A673 (cell line): ENCODE results near the gene TPK1. TPM values are rescaled to one million over a fixed set of nuclear protein-coding genes. Genes with fewer than 3 reads are reported as not detected.

Experiments used
- BruUV-seq: library from RNA; stranded (reverse); fragments of 400-500 nt; replicated peaks from 2 replicates; lab custom pipeline; 2021; lab: Mats Ljungman, UMichigan
- CTCF ChIA-PET: fragments of 300-600 bp; sonication (Branson Sonifier 250); formaldehyde crosslinking; loops from one replicate; lab custom pipeline; 2022; ENCODE audit warnings: antibody characterized with exemption; lab: Charles Lee
- POLR2A ChIA-PET: fragments of 300-600 bp; sonication (Branson Sonifier 250); formaldehyde crosslinking; loops from one replicate; lab custom pipeline; 2022; ENCODE audit warnings: antibody characterized with exemption; ENCODE audit not compliant: low non-redundant PET; lab: Charles Lee
- DNase-seq: peaks from one replicate; pipeline ENCODE4 v3.0.0-alpha.2; 2015; ENCODE audit warnings: low spot score
- H3K27ac ChIP-seq: fragments of 200-600 bp; sonication (generic); 2 replicates; pipeline ENCODE4 v1.5.1; 2016; ENCODE audit warnings: mixed run types, low read depth, mild to moderate bottlenecking, mixed read lengths, antibody characterized with exemption, low read length; ENCODE audit not compliant: poor library complexity, severe bottlenecking
- H3K27me3 ChIP-seq: fragments of 200-600 bp; sonication (generic); replicated peaks from 2 replicates; pipeline ENCODE4 v1.6.1; 2017; ENCODE audit warnings: mixed run types, low read depth, mild to moderate bottlenecking, mixed read lengths, antibody characterized with exemption, low read length; ENCODE audit not compliant: insufficient read depth, poor library complexity
- H3K36me3 ChIP-seq: fragments of 200-600 bp; sonication (generic); 2 replicates; pipeline ENCODE4 v1.6.1; 2016; ENCODE audit warnings: mixed run types, mild to moderate bottlenecking, mixed read lengths, antibody characterized with exemption, low read length; ENCODE audit not compliant: insufficient read depth, poor library complexity, severe bottlenecking
- H3K4me1 ChIP-seq: fragments of 200-600 bp; sonication (generic); 2 replicates; pipeline ENCODE4 v1.6.1; 2017; ENCODE audit warnings: mixed run types, mild to moderate bottlenecking, mixed read lengths, antibody characterized with exemption, low read length; ENCODE audit not compliant: insufficient read depth, poor library complexity, severe bottlenecking
- H3K4me3 ChIP-seq: fragments of 200-600 bp; sonication (generic); 2 replicates; pipeline ENCODE4 v1.5.1; 2016; ENCODE audit warnings: low read depth, mixed run types, mild to moderate bottlenecking, mixed read lengths, low read length; ENCODE audit not compliant: poor library complexity, severe bottlenecking
- H3K9me3 ChIP-seq: fragments of 200-600 bp; sonication (generic); 2 replicates; pipeline ENCODE4 v1.6.1; 2016; ENCODE audit warnings: mixed run types, low read depth, mild to moderate bottlenecking, mixed read lengths, antibody characterized with exemption, low read length; ENCODE audit not compliant: poor library complexity, severe bottlenecking
- CTCF ChIP-seq: fragments of 300-800, 200-600 bp; sonication (generic); conservative IDR thresholded peaks from 2 replicates; pipeline ENCODE4 v1.5.1; 2017; ENCODE audit warnings: low read depth, mild to moderate bottlenecking, antibody characterized with exemption, low read length, moderate library complexity, mixed read lengths
- EZH2 ChIP-seq: fragments of 200-600 bp; sonication (generic); IDR thresholded peaks from 2 replicates; pipeline ENCODE4 v1.6.1; 2017; ENCODE audit warnings: borderline replicate concordance, low read depth, mild to moderate bottlenecking, mixed read lengths, antibody characterized with exemption, low read length; ENCODE audit not compliant: poor library complexity, severe bottlenecking
- intact Hi-C: fragments of 100-400 bp; cut with micrococcal nuclease; formaldehyde crosslinking; loops from one replicate; pipeline ENCODE4 v1.10.0; 2022; ENCODE audit not compliant: unreplicated experiment
- total RNA-seq: library from RNA; stranded (reverse); gene quantifications from 2 replicates; pipeline ENCODE4 v1.2.3, GENCODE V29; 2021

The TPK1 gene
- total RNA-seq, 1 experiment from 2014 or later, result 3.5 TPM

DNA sequence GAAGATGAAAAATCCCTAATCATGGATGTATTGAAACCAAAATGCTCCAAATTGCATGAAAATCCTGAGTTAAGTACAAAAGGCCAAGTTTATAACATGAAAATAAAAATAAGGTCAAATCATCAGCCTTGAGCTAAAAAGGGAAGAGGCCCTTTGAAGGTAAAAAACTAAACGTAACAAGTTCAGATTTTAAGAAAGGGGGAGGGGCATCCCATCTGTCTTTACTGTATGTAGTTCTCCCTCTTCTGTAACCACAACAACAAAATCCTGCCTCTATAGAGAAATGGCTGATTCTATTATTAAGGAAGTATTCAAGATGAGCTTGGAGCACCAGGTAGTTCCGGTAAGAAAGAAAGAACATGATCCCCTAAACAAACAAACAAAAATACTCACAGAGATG is 64.7 kb downstream of the TPK1 start:
- no peaks in the 10 kb centered on the region for H3K36me3 ChIP-seq
- no peaks in the 10 kb centered on the region for H3K9me3 ChIP-seq
- H3K27ac ChIP-seq, result no peak overlapping the region
- ChIA-PET POLR2A (no interaction called here), CTCF (no interaction called here)
- H3K4me1 ChIP-seq, result no peaks in the 10 kb centered on the region
- intact Hi-C loops, result no loop called here
- DNase-seq, result no peak
- TF ChIP-seq CTCF, result no peak
- TF ChIP-seq EZH2, result no peak
- no peaks in the 10 kb centered on the region for H3K27me3 ChIP-seq
- no TSS peak for BruUV-seq
- no peak overlapping the region for H3K4me3 ChIP-seq

- Histone ChIP-seq H3K4me1 (no peaks in the 10 kb centered on the region), H3K4me3 (no peak overlapping the region), H3K27ac (no peak overlapping the region), H3K9me3 (no peaks in the 10 kb centered on the region), H3K36me3 (no peaks in the 10 kb centered on the region), H3K27me3 (no peaks in the 10 kb centered on the region)
- ChIA-PET POLR2A (no interaction called here), CTCF (no interaction called here)
- intact Hi-C loops, result no loop called here
- DNase-seq, result no peak
- TF ChIP-seq EZH2, result no peak
- TF ChIP-seq CTCF, result no peak
- no TSS peak for BruUV-seq
Observed at GRCh38 chr7:144769352-144769751, 66.5 kb downstream of the TPK1 start.

- BruUV-seq, result no TSS peak
Observed at GRCh38 chr7:144768633-144769032, 67.2 kb downstream of the TPK1 start.

More at GRCh38 chr7:144768633-144769032, 67.2 kb downstream of the TPK1 start:
- no peaks in the 10 kb centered on the region for H3K9me3 ChIP-seq
- no peak for TF ChIP-seq CTCF
- TF ChIP-seq EZH2, result no peak
- ChIA-PET POLR2A (no interaction called here), CTCF (no interaction called here)
- no peak overlapping the region for H3K27ac ChIP-seq
- no peaks in the 10 kb centered on the region for H3K4me1 ChIP-seq
- H3K36me3 ChIP-seq, result no peaks in the 10 kb centered on the region
- no peak for DNase-seq
- intact Hi-C loops, result no loop called here
- H3K27me3 ChIP-seq, result no peaks in the 10 kb centered on the region
- no peak overlapping the region for H3K4me3 ChIP-seq
